HepG2 (cell line): ENCODE data around the gene FERMT2. TPM values are rescaled to one million over a fixed set of nuclear protein-coding genes. Genes with fewer than 3 reads are reported as not detected.
A peak's percentile ranks its signal among the peaks of the same experiment; 100 is the strongest.

Source experiments
- ATAC-seq: fragments of 200-7000 bp; cut with Tn5 transposase; 3 replicates; pipeline ENCODE4 v1.9.1; 2020; ENCODE audit warnings: mild to moderate bottlenecking, moderate library complexity
- BruUV-seq: library from RNA; stranded (reverse); fragments of 400-500 nt; replicated peaks from 2 replicates; lab custom pipeline; 2021; lab: Mats Ljungman, UMichigan
- CTCF ChIA-PET: fragments of 300-600 bp; formaldehyde crosslinking; extraction: SDS; loops from one replicate; lab custom pipeline; 2021; ENCODE audit warnings: low total read pairs, inconsistent platforms, low intra/inter-chr PET ratio; lab: Yijun Ruan, JAX
- POLR2A ChIA-PET: fragments of 350-600 bp; sonication (Branson Sonifier 250); formaldehyde crosslinking; loops from one replicate; lab custom pipeline; 2020; ENCODE audit warnings: antibody characterized with exemption, inconsistent platforms; lab: Yijun Ruan, JAX
- DNase-seq: peaks from one replicate; pipeline ENCODE4 v3.0.0-alpha.2; 2015; ENCODE audit warnings: low spot score
- FAIRE-seq: peaks from 3 replicates; lab custom pipeline; 2011; peaks lifted over from hg19 to GRCh38; lab: Jason Lieb, UNC
- H2AFZ ChIP-seq: one replicate; pipeline ENCODE4 v1.6.1; 2011; ENCODE audit warnings: low read length, inconsistent platforms
- H3K27ac ChIP-seq: fragments of 300-600 bp; 3 replicates; pipeline ENCODE4 v1.8.0; 2011; ENCODE audit warnings: mixed run types, mild to moderate bottlenecking, mixed read lengths, low read length, inconsistent platforms; ENCODE audit not compliant: insufficient read depth; ENCODE audit errors: extremely low read length
- H3K27me3 ChIP-seq, 2 experiments: fragments of 200-600 bp in 1 of 2; 2 replicates in 1 of 2; 3 replicates in 1 of 2; pipeline versions ENCODE4 v1.6.0 to v1.8.0; 2011; ENCODE audit warnings: low read length in 2 of 2, mild to moderate bottlenecking in 2 of 2, moderate library complexity in 2 of 2, inconsistent platforms in 1 of 2; ENCODE audit not compliant: insufficient read depth in 2 of 2, control insufficient read depth in 1 of 2
- H3K36me3 ChIP-seq, 2 experiments: fragments of 200-600 bp in 1 of 2; replicated peaks in 1 of 2; 2 replicates in 1 of 2; 3 replicates in 1 of 2; pipeline versions ENCODE4 v1.5.1 to v1.8.0; 2011; ENCODE audit warnings: low read length in 2 of 2, inconsistent platforms in 1 of 2; ENCODE audit not compliant: insufficient read depth in 2 of 2, control insufficient read depth in 1 of 2
- H3K4me1 ChIP-seq: 2 replicates; pipeline ENCODE4 v1.5.1; 2012; ENCODE audit warnings: low read length, inconsistent platforms; ENCODE audit not compliant: insufficient read depth
- H3K4me2 ChIP-seq: 2 replicates; pipeline ENCODE4 v1.6.0; 2011; ENCODE audit warnings: low read depth, low read length, inconsistent platforms
- H3K4me3 ChIP-seq, 3 experiments: fragments of 200-600 bp in 1 of 3; sonication (generic), shearing (Covaris generic) in 1 of 3; replicated peaks in 1 of 3; 2 replicates each; pipeline ENCODE4 v1.5.1; 2011 to 2016; ENCODE audit warnings: low read length in 3 of 3, inconsistent platforms in 2 of 3, low read depth in 2 of 3, mild to moderate bottlenecking in 2 of 3, control low read depth in 1 of 3, mixed read lengths in 1 of 3; ENCODE audit not compliant: insufficient read depth in 1 of 3
- H3K79me2 ChIP-seq: one replicate; pipeline ENCODE4 v1.6.1; 2011; ENCODE audit warnings: low read length, inconsistent platforms; ENCODE audit not compliant: insufficient read depth
- H3K9ac ChIP-seq: 2 replicates; pipeline ENCODE4 v1.6.0; 2011; ENCODE audit warnings: mild to moderate bottlenecking, low read depth, low read length, inconsistent platforms; ENCODE audit not compliant: insufficient read depth
- H3K9me3 ChIP-seq: 2 replicates; pipeline ENCODE4 v1.5.1; 2012; ENCODE audit warnings: mild to moderate bottlenecking, low read length
- H4K20me1 ChIP-seq: 2 replicates; pipeline ENCODE4 v1.6.0; 2011; ENCODE audit warnings: inconsistent platforms, mild to moderate bottlenecking, low read length, moderate library complexity; ENCODE audit not compliant: insufficient read depth
- AHDC1 ChIP-seq: sonication (generic); formaldehyde crosslinking; IDR thresholded peaks from 2 replicates; pipeline ENCODE4 v1.5.1; 2020; ENCODE audit warnings: mild to moderate bottlenecking, missing genetic modification reagents, borderline replicate concordance
- ATF4 ChIP-seq, 2 experiments: fragments of 450-650 bp in 1 of 2; sonication (generic) in 1 of 2; formaldehyde crosslinking; IDR thresholded peaks; 2 replicates each; pipeline versions ENCODE4 v1.5.0 to v1.8.0; 2020 to 2022; ENCODE audit warnings: mild to moderate bottlenecking in 1 of 2, missing genetic modification reagents in 1 of 2
- CEBPB ChIP-seq: IDR thresholded peaks from 2 replicates; pipeline ENCODE4 v1.6.1; 2011; ENCODE audit warnings: low read depth, low read length, improper control_type of control experiment, borderline replicate concordance
- CEBPG ChIP-seq: IDR thresholded peaks from 2 replicates; pipeline ENCODE4 v1.6.1; 2016
- DZIP1 ChIP-seq: sonication (generic); formaldehyde crosslinking; IDR thresholded peaks from 2 replicates; pipeline ENCODE4 v1.5.0; 2020; ENCODE audit warnings: mild to moderate bottlenecking, missing genetic modification reagents
- JUN ChIP-seq: sonication (generic); formaldehyde crosslinking; IDR thresholded peaks from 2 replicates; pipeline ENCODE4 v1.4.0; 2020; ENCODE audit warnings: mild to moderate bottlenecking, missing genetic modification reagents
- MAX ChIP-seq: IDR thresholded peaks from 2 replicates; pipeline ENCODE4 v1.6.1; 2012; ENCODE audit warnings: inconsistent platforms
- MLXIP ChIP-seq: sonication (generic); formaldehyde crosslinking; IDR thresholded peaks from 2 replicates; pipeline ENCODE4 v1.9.0; 2021; ENCODE audit warnings: missing genetic modification reagents, borderline replicate concordance
- ZEB1 ChIP-seq: IDR thresholded peaks from 2 replicates; pipeline ENCODE4 v1.6.1; 2012; ENCODE audit warnings: mild to moderate bottlenecking, low read depth, inconsistent platforms; ENCODE audit not compliant: insufficient replicate concordance
- ZNF484 ChIP-seq: sonication (generic); formaldehyde crosslinking; IDR thresholded peaks from 2 replicates; pipeline ENCODE4 v1.5.1; 2020; ENCODE audit warnings: mild to moderate bottlenecking, low read depth, missing genetic modification reagents, borderline replicate concordance
- WGBS: methylation state at CpG from one replicate; pipeline ENCODE4 v1.1.6; 2017; ENCODE audit warnings: low lambda C conversion rate; 5-methylcytosine and 5-hydroxymethylcytosine counted together
- in situ Hi-C: cut with HindIII; loops from 2 replicates; pipeline ENCODE4 v1.10.0; 2017; ENCODE audit warnings: low pct_unique_long_range_greater_than_20kb; ENCODE audit not compliant: extremely low pct_ligation_motif_present
- intact Hi-C: fragments of 100-400 bp; cut with micrococcal nuclease; formaldehyde crosslinking; loops from one replicate; pipeline ENCODE4 v1.10.0; 2022; ENCODE audit not compliant: unreplicated experiment
- polyA plus RNA-seq, 8 experiments: library from polyadenylated mRNA; depleted of rRNA in 3 of 8; stranded (reverse) in 7 of 8; unstranded in 1 of 8; fragments of >200 nt; fragmentation: Illumina TruSeq in 4 of 8; extraction: Trizol in 4 of 8; gene quantifications; 2 replicates each; pipeline versions ENCODE4 v1.2.1 to v1.2.3, GENCODE V29; 2011 to 2016; ENCODE audit warnings: low read depth in 4 of 8, missing spikeins in 1 of 8, mixed read lengths in 1 of 8; ENCODE audit not compliant: insufficient read depth in 1 of 8
- total RNA-seq, 5 experiments: library from RNA; depleted of rRNA; stranded (reverse); fragments of >200 nt; fragmentation: Illumina TruSeq; extraction: Trizol; gene quantifications; 2 replicates each; pipeline ENCODE4 v1.2.3, GENCODE V29; 2016; ENCODE audit warnings: low read depth in 1 of 5

The FERMT2 gene
- total and polyA plus RNA-seq, 2 of the 13 experiments (the other 11 are each of a cell fraction or from before 2014, with no cell fraction given), result 36.2 to 60.4 TPM

- POLR2A ChIA-PET, result interaction anchor here (1.7 kb wide), 1 partner anchor 78 kb away, joined by 4 read pairs; the partner anchor contains the start of gene FERMT2
- Histone ChIP-seq H3K4me2 (no peak overlapping the region), H2AFZ (no peak overlapping the region)
Measured at GRCh38 chr14:52873694-52874093, 77.2 kb downstream of the FERMT2 start.

More at GRCh38 chr14:52873694-52874093, 77.2 kb downstream of the FERMT2 start:
- Histone ChIP-seq H3K4me3 (no peak overlapping the region), H3K27ac (no peak overlapping the region), H3K9ac (no peak overlapping the region)
- FAIRE-seq, result no peak
- no peak for ATAC-seq
- no peak for TF ChIP-seq ZEB1
- TF ChIP-seq ATF4 (CRISPR knock-in tag; IDR thresholded peaks at IDR 0.05), result peak in 1 of 2 experiments; percentile 85; a peak in 2 of 4 replicates
- no peak for TF ChIP-seq DZIP1 (CRISPR knock-in tag)
- no peak for TF ChIP-seq AHDC1 (CRISPR knock-in tag)
- TF ChIP-seq ZNF484 (CRISPR knock-in tag), result no peak
- TF ChIP-seq MAX, result no peak
- TF ChIP-seq JUN, result no peak
- no peak for TF ChIP-seq MLXIP (CRISPR knock-in tag)
- TF ChIP-seq CEBPG (CRISPR knock-in tag), result 0 out of 2 replicates have a peak, but pooled peaks have one; percentile 34
- TF ChIP-seq CEBPB, result peak; percentile 72
- TF ChIP-seq, all 625 proteins: peak for 3
- Histone ChIP-seq H3K79me2 (no peaks in the 10 kb centered on the region), H3K36me3 (peaks cover 23 to 68% of the 10 kb centered on the region in 2 experiments), H4K20me1 (no peaks in the 10 kb centered on the region), H3K9me3 (no peaks in the 10 kb centered on the region), H3K4me1 (no peaks in the 10 kb centered on the region), H3K27me3 (no peaks in the 10 kb centered on the region)
- no TSS peak for BruUV-seq
- in situ Hi-C loops (no loop called here), intact Hi-C loops (no loop called here)
- 81% methylated on average over 7 of the region's 7 CpGs for WGBS
- CTCF ChIA-PET, result no interaction called here
- no peak for DNase-seq
